IMR-90 (cell line): Measurements from ENCODE around the gene CPTP. TPM values are rescaled to one million over a fixed set of nuclear protein-coding genes. Genes with fewer than 3 reads are reported as not detected.
A peak's percentile ranks its signal among the peaks of the same experiment; 100 is the strongest.

Experiments
- ATAC-seq: fragments of 200-7000 bp; cut with Tn5 transposase; 2 replicates; pipeline ENCODE4 v1.9.1; 2020; ENCODE audit warnings: low read depth, mild to moderate bottlenecking, moderate library complexity
- BruUV-seq: library from RNA; stranded (reverse); fragments of 400-500 nt; replicated peaks from 2 replicates; lab custom pipeline; 2021; lab: Mats Ljungman, UMichigan
- CTCF ChIA-PET: fragments of 300-600 bp; formaldehyde crosslinking; extraction: SDS; loops from one replicate; lab custom pipeline; 2021; ENCODE audit warnings: antibody characterized with exemption; lab: Yijun Ruan, JAX
- POLR2A ChIA-PET: fragments of 300-600 bp; sonication (Branson Sonifier 250); formaldehyde crosslinking; loops from one replicate; lab custom pipeline; 2022; ENCODE audit warnings: antibody characterized with exemption; ENCODE audit not compliant: unreplicated experiment; lab: Charles Lee
- DNase-seq: peaks from one replicate; pipeline ENCODE4 v3.0.0; 2013
- H2AFZ ChIP-seq: replicated peaks from 2 replicates; pipeline ENCODE3; 2013; ENCODE audit warnings: low read length, mild to moderate bottlenecking; ENCODE audit not compliant: poor library complexity
- H2AK5ac ChIP-seq: 2 replicates; pipeline ENCODE4 v1.6.1; 2013; ENCODE audit warnings: low read depth, low read length, inconsistent platforms
- H2AK9ac ChIP-seq: replicated peaks from 2 replicates; pipeline ENCODE3; 2013; ENCODE audit warnings: mild to moderate bottlenecking, low read depth, low read length, moderate library complexity; ENCODE audit not compliant: poor library complexity
- H2BK120ac ChIP-seq: 2 replicates; pipeline ENCODE4 v1.6.1; 2013; ENCODE audit warnings: low read depth, low read length, inconsistent platforms
- H2BK15ac ChIP-seq: 3 replicates; pipeline ENCODE4 v1.6.1; 2013; ENCODE audit warnings: low read depth, low read length, inconsistent platforms
- H2BK20ac ChIP-seq: 2 replicates; pipeline ENCODE4 v1.6.1; 2013; ENCODE audit warnings: low read depth, mild to moderate bottlenecking, inconsistent platforms, low read length, moderate library complexity
- H2BK5ac ChIP-seq: 2 replicates; pipeline ENCODE4 v1.6.1; 2013; ENCODE audit warnings: mild to moderate bottlenecking, low read depth, low read length, inconsistent platforms; ENCODE audit not compliant: poor library complexity, severe bottlenecking
- H3K14ac ChIP-seq: replicated peaks from 2 replicates; pipeline ENCODE4 v1.6.1; 2013; ENCODE audit warnings: low read depth, low read length, inconsistent platforms
- H3K18ac ChIP-seq: 2 replicates; pipeline ENCODE4 v1.6.1; 2013; ENCODE audit warnings: low read depth, low read length, control low read depth
- H3K23ac ChIP-seq: 2 replicates; pipeline ENCODE4 v1.6.1; 2013; ENCODE audit warnings: low read depth, low read length, inconsistent platforms
- H3K27ac ChIP-seq: 2 replicates; pipeline ENCODE4 v1.5.1; 2013; ENCODE audit warnings: mild to moderate bottlenecking, control low read depth, low read length; ENCODE audit not compliant: insufficient read depth
- H3K27me3 ChIP-seq: 2 replicates; pipeline ENCODE4 v1.6.1; 2013; ENCODE audit warnings: low read length; ENCODE audit not compliant: control insufficient read depth, insufficient read depth
- H3K36me3 ChIP-seq: 2 replicates; pipeline ENCODE4 v1.6.1; 2013; ENCODE audit warnings: low read length, mixed read lengths; ENCODE audit not compliant: control insufficient read depth, insufficient read depth
- H3K4ac ChIP-seq: 2 replicates; pipeline ENCODE4 v1.6.1; 2013; ENCODE audit warnings: low read depth, low read length, inconsistent platforms
- H3K4me1 ChIP-seq: 2 replicates; pipeline ENCODE4 v1.6.1; 2013; ENCODE audit warnings: low read length, mixed read lengths; ENCODE audit not compliant: control insufficient read depth, insufficient read depth
- H3K4me2 ChIP-seq: 2 replicates; pipeline ENCODE4 v1.6.1; 2013; ENCODE audit warnings: low read depth, mild to moderate bottlenecking, control low read depth, low read length, moderate library complexity
- H3K4me3 ChIP-seq: 2 replicates; pipeline ENCODE4 v1.5.1; 2013; ENCODE audit warnings: low read depth, mild to moderate bottlenecking, control low read depth, low read length, moderate library complexity; ENCODE audit not compliant: insufficient read depth
- H3K56ac ChIP-seq: 2 replicates; pipeline ENCODE4 v1.6.1; 2013; ENCODE audit warnings: low read length, inconsistent platforms; ENCODE audit not compliant: insufficient read depth; ENCODE audit errors: extremely low read depth
- H3K79me1 ChIP-seq, 2 experiments: 2 replicates each; pipeline ENCODE4 v1.6.1; 2013; ENCODE audit warnings: low read length in 2 of 2, inconsistent platforms in 1 of 2, low read depth in 1 of 2
- H3K9ac ChIP-seq: 2 replicates; pipeline ENCODE4 v1.6.1; 2013; ENCODE audit warnings: low read depth, low read length, control low read depth
- H3K9me1 ChIP-seq: 2 replicates; pipeline ENCODE4 v1.6.1; 2013; ENCODE audit warnings: low read length, inconsistent platforms; ENCODE audit not compliant: insufficient read depth
- H3K9me3 ChIP-seq: 2 replicates; pipeline ENCODE4 v1.6.1; 2013; ENCODE audit warnings: low read length; ENCODE audit not compliant: control insufficient read depth, insufficient read depth
- H4K20me1 ChIP-seq: 2 replicates; pipeline ENCODE4 v1.6.1; 2013; ENCODE audit warnings: low read length, inconsistent platforms; ENCODE audit not compliant: insufficient read depth
- H4K5ac ChIP-seq: 2 replicates; pipeline ENCODE4 v1.6.1; 2013; ENCODE audit warnings: mild to moderate bottlenecking, low read depth, low read length, control low read depth
- H4K8ac ChIP-seq, 2 experiments: 2 replicates each; pipeline ENCODE4 v1.6.1; 2013; ENCODE audit warnings: low read depth in 2 of 2, low read length in 2 of 2, control low read depth in 1 of 2, inconsistent platforms in 1 of 2
- H4K91ac ChIP-seq: 2 replicates; pipeline ENCODE4 v1.6.1; 2013; ENCODE audit warnings: low read depth, low read length, inconsistent platforms; ENCODE audit not compliant: insufficient read depth
- CHD1 ChIP-seq: IDR thresholded peaks from 2 replicates; pipeline ENCODE4 v1.6.1; 2012; ENCODE audit warnings: low read depth, low read length, improper control_type of control experiment
- CTCF ChIP-seq: conservative IDR thresholded peaks from 2 replicates; pipeline ENCODE4 v1.5.1; 2012; ENCODE audit warnings: mild to moderate bottlenecking, low read depth, low read length, improper control_type of control experiment
- ELK1 ChIP-seq: fragments of 150-350 bp; IDR thresholded peaks from 2 replicates; pipeline ENCODE4 v1.6.1; 2016; ENCODE audit warnings: low read depth, mild to moderate bottlenecking, low read length, moderate library complexity, borderline replicate concordance
- MAZ ChIP-seq: IDR thresholded peaks from 2 replicates; pipeline ENCODE4 v1.6.1; 2012; ENCODE audit warnings: low read depth, mild to moderate bottlenecking, low read length, improper control_type of control experiment, moderate library complexity, borderline replicate concordance
- MXI1 ChIP-seq: IDR thresholded peaks from 2 replicates; pipeline ENCODE4 v1.6.1; 2012; ENCODE audit warnings: low read depth, mild to moderate bottlenecking, low read length, moderate library complexity, borderline replicate concordance
- POLR2A ChIP-seq: IDR thresholded peaks from 2 replicates; pipeline ENCODE4 v1.6.1; 2012; ENCODE audit warnings: mild to moderate bottlenecking, low read depth, low read length
- RAD21 ChIP-seq: IDR thresholded peaks from 2 replicates; pipeline ENCODE4 v1.6.1; 2012; ENCODE audit warnings: low read length, improper control_type of control experiment
- SMC3 ChIP-seq: fragments of 150-350 bp; IDR thresholded peaks from 2 replicates; pipeline ENCODE4 v1.6.1; 2016; ENCODE audit warnings: low read depth, mild to moderate bottlenecking, antibody characterized with exemption, low read length, moderate library complexity
- WGBS, 2 experiments: methylation state at CpG; one replicate each; pipeline versions ENCODE4 v1.1.5 to v1.1.7; 2013; ENCODE audit warnings: missing lambda C conversion rate in 2 of 2; ENCODE audit not compliant: insufficient read length in 1 of 2; ENCODE audit errors: extremely low coverage in 2 of 2; 5-methylcytosine and 5-hydroxymethylcytosine counted together
- dilution Hi-C: fragments of 300-500 bp; cut with HindIII; formaldehyde crosslinking; loops from one replicate; pipeline ENCODE4 v1.14.3; 2018; ENCODE audit warnings: low sequenced_read_pairs; ENCODE audit not compliant: unreplicated experiment
- in situ Hi-C: fragments of 300-500 bp; cut with MboI; formaldehyde crosslinking; loops from 3 replicates; pipeline ENCODE4 v1.14.3; 2019; ENCODE audit warnings: low sequenced_read_pairs, inconsistent platforms, mixed read lengths
- intact Hi-C: fragments of 100-400 bp; cut with micrococcal nuclease; formaldehyde crosslinking; loops from 2 replicates; pipeline ENCODE4 v1.10.0; 2022
- polyA plus RNA-seq, 3 experiments: library from polyadenylated mRNA; depleted of rRNA; stranded (reverse); fragments of >200 nt; gene quantifications; 2 replicates each; pipeline ENCODE4 v1.2.3, GENCODE V29; 2012; ENCODE audit warnings: low replicate concordance in 1 of 3
- total RNA-seq: library from RNA; depleted of rRNA; stranded (reverse); fragments of >200 nt; gene quantifications from 2 replicates; pipeline ENCODE4 v1.2.3, GENCODE V29; 2012

CPTP gene
- total and polyA plus RNA-seq, 2 of the 4 experiments (the other 2 are of a cell fraction) = 2.7 to 12.1 TPM

- ChIA-PET CTCF (interaction anchor here (0.8 to 1.5 kb wide), 3 partner anchors 8 to 168 kb away, joined by 3 to 5 read pairs (median 3); no protein-coding TSS in a partner anchor), POLR2A (interaction anchor here (0.5 kb wide), 1 partner anchor 10 kb away, joined by 4 read pairs; no protein-coding TSS in a partner anchor)
- no peak overlapping the region for H2BK20ac ChIP-seq
- ATAC-seq = peak; percentile 87
- no peak for DNase-seq
- peaks cover 16% of the 10 kb centered on the region for H3K36me3 ChIP-seq
- peak overlapping the region; percentile 61 for H2AK9ac ChIP-seq
- BruUV-seq = no TSS peak
- H3K4me1 ChIP-seq = no peaks in the 10 kb centered on the region; the same call in 1 of the 2 replicates
- no peak overlapping the region for H3K4me3 ChIP-seq
- H3K4ac ChIP-seq = no peak overlapping the region
- no peak overlapping the region for H2AK5ac ChIP-seq
- no peak overlapping the region for H4K91ac ChIP-seq
- no peak overlapping the region for H4K5ac ChIP-seq
- no peak overlapping the region for H3K4me2 ChIP-seq
- H3K18ac ChIP-seq = no peak overlapping the region
- H2AFZ ChIP-seq = peak overlapping the region; percentile 18
- H2BK15ac ChIP-seq = no peak overlapping the region
- no peaks in the 10 kb centered on the region for H3K9me3 ChIP-seq
- no peak overlapping the region for H3K56ac ChIP-seq
- peaks cover 13% of the 10 kb centered on the region for H4K20me1 ChIP-seq
- H3K23ac ChIP-seq = no peak overlapping the region
- TF ChIP-seq MXI1 (no peak), CTCF (peak; percentile 64), POLR2A (no peak), RAD21 (peak; percentile 63), MAZ (0 out of 2 replicates have a peak, but pooled peaks have one; percentile 16), ELK1 (no peak), CHD1 (no peak), SMC3 (peak; percentile 58; the same call in 1 of the 2 replicates)
- H2BK5ac ChIP-seq = no peak overlapping the region
- no peaks in the 10 kb centered on the region for H3K79me1 ChIP-seq
- in situ Hi-C loops (no loop called here), intact Hi-C loops (loop anchor here (1.0 kb wide), 1 partner anchor 168 kb away; no protein-coding TSS in a partner anchor), dilution Hi-C loops (no loop called here)
- H3K14ac ChIP-seq = no peak overlapping the region
- no peak overlapping the region for H3K9ac ChIP-seq
- WGBS, 2 experiments = 20% methylated on average over 2 of the region's 15 CpGs; no CpG with 5 or more reads in 1 of the 2 experiments
- no peak overlapping the region for H2BK120ac ChIP-seq
- no peak overlapping the region for H4K8ac ChIP-seq
- no peaks in the 10 kb centered on the region for H3K9me1 ChIP-seq
- no peaks in the 10 kb centered on the region for H3K27me3 ChIP-seq
- no peak overlapping the region for H3K27ac ChIP-seq
Observed at GRCh38 chr1:1290238-1290731, 34.3 kb upstream of the CPTP start.
